ENCODE data around the gene TLK2.

TLK2 gene

GRCh38 chr17:62630365-62631085, 151.9 kb downstream of the TLK2 start:
- no peak for DNase-seq

GRCh38 chr17:62631086-62631935, 152.7 kb downstream of the TLK2 start:
- no peak for DNase-seq

GRCh38 chr17:62631936-62632924, 153.6 kb downstream of the TLK2 start:
- DNase-seq = no peak

- no peak for DNase-seq
Observed at GRCh38 chr17:62637809-62638208, 159.2 kb downstream of the TLK2 start.

GRCh38 chr17:62641153-62641552, 162.5 kb downstream of the TLK2 start:
- no peak for DNase-seq

GRCh38 chr17:62641951-62642350, 163.3 kb downstream of the TLK2 start:
- DNase-seq = no peak

- no peak for DNase-seq
Observed at GRCh38 chr17:62643496-62643895, 164.9 kb downstream of the TLK2 start.

- DNase-seq = peak; percentile 96
Observed at GRCh38 chr17:62644487-62645173, 166.0 kb downstream of the TLK2 start.

- DNase-seq = no peak
Observed at GRCh38 chr17:62648251-62648955, 169.8 kb downstream of the TLK2 start.

- DNase-seq = no peak
Observed at GRCh38 chr17:62648956-62649294, 170.3 kb downstream of the TLK2 start.

GRCh38 chr17:62649570-62649969, 170.9 kb downstream of the TLK2 start:
- no peak for DNase-seq

GRCh38 chr17:62650587-62650986, 172.0 kb downstream of the TLK2 start:
- no peak for DNase-seq

- peak; percentile 52 for DNase-seq
Observed at GRCh38 chr17:62652251-62653001, 173.8 kb downstream of the TLK2 start.

- DNase-seq = peak; percentile 84
Observed at GRCh38 chr17:62653002-62653825, 174.6 kb downstream of the TLK2 start.

- no peak for DNase-seq
Observed at GRCh38 chr17:62653826-62654761, 175.5 kb downstream of the TLK2 start.

GRCh38 chr17:62655656-62656055, 177.0 kb downstream of the TLK2 start:
- no peak for DNase-seq

- DNase-seq = no peak
Observed at GRCh38 chr17:62656446-62656845, 177.8 kb downstream of the TLK2 start.

- DNase-seq = no peak
Observed at GRCh38 chr17:62657145-62657665, 178.6 kb downstream of the TLK2 start.

GRCh38 chr17:62657690-62658089, 179.1 kb downstream of the TLK2 start:
- no peak for DNase-seq

Measured in NCI-H2171 treated with DMSO at 0.1 percent for 48 hours (cell line).